ENCODE results near the gene KDM4B.

DNA sequence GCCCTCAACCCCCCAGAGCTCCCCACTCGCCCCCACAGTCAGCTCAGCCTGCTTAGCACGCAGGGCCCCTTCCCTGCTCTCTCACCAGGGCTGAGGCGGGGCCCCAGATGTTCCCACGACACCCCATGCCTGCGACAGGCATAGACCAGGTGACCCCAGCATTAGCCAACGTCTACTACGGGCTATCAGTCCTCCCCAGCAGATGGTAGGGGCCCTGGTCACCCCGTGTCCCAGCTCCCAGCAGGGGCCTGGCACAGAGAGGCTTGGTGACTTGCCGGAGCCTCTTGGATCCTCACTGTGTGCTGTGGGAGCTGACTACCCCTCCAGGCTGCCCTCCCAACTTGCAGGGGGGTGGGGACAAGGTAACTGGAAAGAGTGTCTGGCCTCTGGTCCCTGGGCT is 80.6 kb downstream of the KDM4B start:
- TF ChIP-seq CTCF (IDR thresholded peaks at IDR 0.05; ENCODE audit: borderline replicate concordance, extremely low read depth, low read length, poor library complexity, severe bottlenecking): no peak
- TF ChIP-seq EZH2 (IDR thresholded peaks at IDR 0.05; ENCODE audit: borderline replicate concordance, low read depth, low read length, severe bottlenecking): no peak

All from DND-41 (cell line).